ENCODE measurements around the gene MACROD2.

Gene MACROD2

DNA sequence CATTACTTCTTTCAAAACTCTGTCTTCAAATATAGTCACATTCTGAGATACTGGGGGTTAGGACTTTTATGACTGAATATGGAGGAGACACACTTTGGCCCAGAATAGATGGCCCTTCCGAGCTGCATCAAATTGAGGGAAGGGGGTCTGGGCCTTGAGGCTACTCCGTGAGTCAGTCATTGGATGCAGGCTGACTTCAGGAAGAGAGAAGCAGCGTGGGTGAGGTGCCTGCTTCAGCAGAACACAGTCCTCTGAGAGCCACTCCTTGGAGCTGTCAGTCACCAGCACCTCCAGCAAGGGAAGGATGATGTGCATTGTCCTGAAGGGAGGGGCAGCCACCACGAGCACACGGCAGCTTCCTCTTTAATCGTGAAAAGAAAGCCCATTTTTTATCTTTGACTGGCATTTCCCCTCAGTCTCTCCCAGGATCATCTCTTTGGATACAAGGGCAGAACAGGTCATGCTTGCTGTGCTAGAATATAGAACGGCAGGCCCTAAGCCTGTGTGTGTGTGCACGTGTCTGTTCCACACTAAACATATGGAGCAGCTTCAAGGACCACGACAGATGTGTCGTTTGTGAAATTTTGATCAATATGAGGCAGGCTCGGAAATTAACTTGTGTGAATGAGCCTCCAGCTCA lies 1856.4 kb downstream of the MACROD2 start:
- DNase-seq, result no peak

DNA sequence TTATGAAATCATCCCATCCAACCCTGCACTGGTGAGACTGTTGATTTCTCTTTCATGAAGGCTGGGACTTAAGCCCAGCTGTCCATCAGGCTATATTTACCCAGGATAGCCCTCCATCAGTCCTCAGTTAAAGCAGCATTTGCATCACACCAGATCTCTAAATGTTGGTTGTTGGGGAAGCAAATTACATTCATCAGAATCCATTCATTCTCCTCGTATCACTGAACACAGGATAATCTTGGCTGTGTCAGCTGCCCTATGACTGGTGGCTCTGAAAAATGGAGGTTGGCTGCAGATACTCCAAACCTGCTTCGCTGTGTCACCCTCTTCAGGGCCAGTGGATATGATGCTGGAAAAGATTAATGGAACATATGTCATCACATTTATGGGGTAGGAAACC lies 1859.6 kb downstream of the MACROD2 start:
- DNase-seq, result no peak

DNA sequence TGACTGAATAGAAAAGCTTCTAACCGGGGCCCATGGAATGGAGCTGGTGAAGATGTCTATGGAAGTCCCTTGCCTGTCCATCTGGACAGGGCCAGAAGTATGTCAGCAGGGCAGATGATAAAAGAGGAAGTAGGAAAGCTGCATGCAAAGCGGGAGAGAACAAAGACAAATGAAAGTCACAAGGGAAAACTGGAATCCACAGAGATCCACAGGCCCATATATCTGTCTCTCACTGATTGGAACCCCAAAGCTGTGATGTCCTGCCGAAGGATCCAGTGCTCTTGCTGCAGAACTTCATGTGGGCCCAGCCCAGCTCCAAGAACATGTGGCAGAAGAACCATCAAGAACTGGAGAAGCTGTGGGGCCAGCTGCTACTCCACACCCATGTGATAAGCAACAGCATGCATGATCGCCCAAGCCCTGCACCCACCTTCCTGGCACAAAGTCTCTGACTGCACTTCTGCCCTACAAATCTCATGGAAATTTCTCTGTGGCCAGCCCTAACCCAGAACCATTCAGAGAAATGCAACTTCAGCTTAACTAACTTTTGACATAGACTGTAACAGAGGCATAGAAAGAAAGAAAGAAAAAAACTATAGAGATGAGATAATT lies 1862.0 kb downstream of the MACROD2 start:
- DNase-seq, result no peak

DNA sequence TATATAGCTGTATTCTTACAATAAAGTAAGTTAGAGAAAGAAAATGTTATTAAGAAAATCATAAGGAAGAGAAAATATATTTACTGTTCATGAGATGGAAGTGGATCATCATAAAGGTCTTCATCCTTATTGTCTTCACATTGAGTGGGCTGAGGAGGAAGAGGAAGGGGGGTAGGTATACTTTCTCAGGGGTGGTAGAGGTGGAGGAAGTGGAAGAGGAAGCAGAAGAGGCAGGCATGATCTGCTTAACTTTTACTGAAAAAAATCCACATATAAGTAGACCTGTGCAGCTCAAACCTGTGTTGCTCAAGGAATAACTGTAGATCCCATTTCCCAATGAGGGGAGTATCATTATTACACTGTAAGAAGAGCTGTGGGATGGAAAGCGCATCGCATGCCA lies 1863.7 kb downstream of the MACROD2 start:
- DNase-seq, result no peak

DNA sequence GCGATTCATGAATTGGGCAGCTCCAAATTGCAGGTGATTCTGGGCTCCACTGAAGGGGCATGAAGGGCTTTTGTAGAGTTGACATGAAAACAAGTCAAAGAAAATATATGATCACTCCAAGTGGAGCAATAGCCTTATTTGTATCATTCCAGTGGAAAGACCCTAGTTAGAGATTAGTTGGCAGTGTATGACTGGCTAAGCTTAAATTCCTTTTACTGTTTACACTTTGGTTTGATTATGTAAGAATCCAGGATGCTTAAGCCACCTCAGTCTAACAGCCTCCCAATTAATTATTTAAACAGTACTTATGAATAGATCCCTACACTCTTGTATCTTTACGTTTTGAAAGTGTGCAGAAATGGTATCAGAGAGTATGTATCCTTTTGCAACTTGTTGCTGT lies 1865.5 kb downstream of the MACROD2 start:
- no peak for DNase-seq

DNA sequence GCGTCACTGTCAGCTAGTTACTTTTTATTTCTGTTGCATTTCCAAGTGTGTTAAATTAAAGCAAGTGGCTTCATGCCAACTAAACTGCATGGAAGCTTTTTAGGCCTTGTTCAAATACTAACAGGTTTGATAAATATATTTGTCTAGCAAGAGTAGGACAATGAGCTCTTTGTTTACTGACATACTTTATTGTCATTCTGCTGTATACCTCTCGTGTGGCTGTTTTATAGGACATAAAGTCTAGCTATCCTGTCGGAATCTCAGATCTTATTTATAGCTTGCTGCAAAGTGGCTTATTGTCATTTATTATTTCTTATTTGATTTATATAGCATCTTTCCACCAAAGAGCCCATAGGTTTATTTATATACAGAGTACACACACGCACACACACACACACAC lies 1866.9 kb downstream of the MACROD2 start:
- DNase-seq, result no peak

DNA sequence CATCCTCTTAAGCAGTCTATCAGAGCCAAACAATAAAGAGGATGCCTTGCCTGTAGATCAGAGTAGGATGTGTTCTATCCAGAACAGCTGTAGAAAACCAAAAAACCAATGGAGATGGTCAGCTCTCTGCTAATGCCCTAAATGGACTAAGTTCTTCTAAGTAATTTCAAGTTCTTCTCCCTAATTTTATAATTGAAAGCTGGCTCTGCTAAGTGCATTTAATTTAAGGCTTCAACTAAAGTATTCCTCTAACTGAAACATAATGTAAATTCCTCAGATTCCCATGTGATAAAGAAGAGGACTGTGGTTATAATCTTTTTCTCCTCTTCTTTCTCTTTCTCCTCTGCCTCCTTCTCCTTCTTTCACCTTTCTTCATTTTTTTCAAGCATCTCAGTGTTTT lies 1868.4 kb downstream of the MACROD2 start:
- no peak for DNase-seq

DNA sequence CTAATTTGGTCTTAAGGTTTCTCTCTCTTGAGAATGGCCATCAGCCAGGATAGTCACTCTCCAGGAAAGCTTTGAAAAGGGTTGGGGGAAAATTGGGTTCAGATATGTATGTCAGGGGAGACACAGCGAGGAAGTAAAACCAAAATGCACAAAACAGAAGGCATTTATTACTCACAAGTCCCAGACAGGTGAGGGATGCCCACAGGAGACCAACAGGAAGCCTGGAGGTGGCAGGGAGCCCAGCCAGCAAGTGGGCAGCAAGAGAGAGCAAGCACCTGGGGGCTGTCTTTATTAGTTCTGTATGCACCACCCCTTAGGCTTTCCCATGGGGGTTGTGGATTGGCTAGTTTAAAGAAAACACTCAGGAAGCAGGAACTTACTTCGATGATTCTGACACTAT lies 1870.2 kb downstream of the MACROD2 start:
- no peak for DNase-seq

DNA sequence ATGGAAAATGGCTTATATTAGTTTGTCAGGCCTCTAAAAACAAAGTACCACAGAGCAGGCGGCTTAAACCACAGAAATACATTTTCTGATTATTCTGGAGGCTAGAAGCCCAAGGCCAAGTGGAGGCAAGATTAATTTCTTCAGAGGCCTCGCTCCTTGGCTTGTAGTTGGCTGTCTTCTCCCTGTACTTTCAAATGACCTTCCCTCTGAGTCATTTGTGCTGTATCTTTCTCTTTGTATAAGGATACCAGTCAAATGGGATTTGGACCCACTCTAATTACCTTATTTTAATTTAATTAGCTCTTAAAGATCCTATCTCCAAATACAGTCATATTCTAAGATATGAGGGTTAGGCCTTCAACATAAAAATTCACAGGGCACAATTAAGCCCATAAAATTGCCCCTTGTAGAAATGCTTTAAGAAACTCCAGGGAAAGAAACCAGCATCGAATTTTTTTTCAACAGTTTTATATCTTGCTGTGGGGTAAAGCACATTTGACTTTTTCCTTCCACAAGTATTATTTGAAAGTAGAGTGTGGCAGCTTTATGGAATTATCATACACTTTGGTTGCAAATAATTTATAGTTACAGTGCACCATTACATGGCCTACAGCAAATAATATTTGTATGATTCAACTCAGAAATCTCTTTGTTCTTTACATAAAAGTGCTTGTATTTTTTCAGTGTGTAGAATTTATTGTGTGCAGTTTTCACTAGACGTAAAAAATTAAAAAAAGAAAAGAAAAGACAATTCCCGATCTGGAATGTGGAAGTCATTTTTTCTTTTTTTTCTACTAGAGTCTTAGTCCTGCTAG lies 1871.8 kb downstream of the MACROD2 start:
- DNase-seq, result no peak

DNA sequence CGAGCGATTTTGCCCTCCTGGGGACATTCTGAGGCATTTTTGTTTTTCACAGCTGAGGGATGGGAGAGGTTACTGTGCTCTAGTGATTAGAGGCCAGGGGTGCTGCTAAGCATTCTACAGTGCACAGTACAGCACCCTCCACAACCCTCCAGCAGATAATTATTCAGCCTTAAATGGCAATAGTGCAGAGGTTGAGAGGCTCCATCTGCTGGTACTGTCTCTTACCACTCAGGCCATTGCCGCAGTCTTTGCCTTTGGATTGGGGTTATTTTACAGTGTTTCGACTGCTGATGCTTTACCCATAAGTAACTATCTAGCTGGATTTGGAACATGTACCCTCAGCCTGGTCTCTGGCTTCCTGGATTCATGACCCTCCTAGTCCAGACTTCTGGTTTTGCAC lies 1872.6 kb downstream of the MACROD2 start:
- DNase-seq, result no peak

DNA sequence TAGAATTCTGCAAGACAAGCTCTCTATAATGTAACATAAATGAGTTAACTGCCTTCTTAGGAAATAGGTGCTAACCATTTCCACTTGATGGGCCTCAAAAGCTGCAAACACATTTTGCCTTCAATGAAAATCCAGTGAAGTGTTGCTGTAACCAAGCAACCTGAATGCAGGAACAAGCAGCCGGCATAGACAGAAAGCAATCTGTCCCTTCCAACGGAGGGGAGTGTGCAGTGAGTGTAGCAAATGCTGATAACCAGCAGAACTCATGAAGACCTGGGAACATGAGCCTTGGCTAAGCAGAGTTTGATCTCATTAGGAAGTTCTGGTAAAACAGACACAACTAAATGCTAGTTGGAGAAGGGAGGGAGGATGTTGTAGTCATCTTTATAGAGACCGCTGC lies 1880.1 kb downstream of the MACROD2 start:
- DNase-seq, result no peak

DNA sequence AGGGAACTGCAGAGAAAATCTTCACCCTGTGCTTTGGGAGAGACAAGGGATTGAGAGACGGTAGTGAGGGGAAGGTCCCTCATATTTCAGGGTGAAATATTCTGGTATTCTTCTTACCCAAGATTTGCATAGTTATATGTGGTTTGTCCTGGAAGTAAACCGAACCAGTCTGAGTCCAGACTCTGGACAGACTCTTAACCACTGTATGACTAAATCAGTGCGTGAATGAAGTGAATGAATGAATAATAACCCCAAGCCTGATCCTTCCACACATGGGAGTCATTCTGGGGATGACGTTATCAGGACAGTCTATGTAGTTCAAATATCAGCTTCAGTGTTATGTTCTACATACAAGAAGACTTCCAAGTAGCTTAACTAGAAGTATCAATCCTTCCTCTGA lies 1887.2 kb downstream of the MACROD2 start:
- peak; percentile 73 for DNase-seq

DNA sequence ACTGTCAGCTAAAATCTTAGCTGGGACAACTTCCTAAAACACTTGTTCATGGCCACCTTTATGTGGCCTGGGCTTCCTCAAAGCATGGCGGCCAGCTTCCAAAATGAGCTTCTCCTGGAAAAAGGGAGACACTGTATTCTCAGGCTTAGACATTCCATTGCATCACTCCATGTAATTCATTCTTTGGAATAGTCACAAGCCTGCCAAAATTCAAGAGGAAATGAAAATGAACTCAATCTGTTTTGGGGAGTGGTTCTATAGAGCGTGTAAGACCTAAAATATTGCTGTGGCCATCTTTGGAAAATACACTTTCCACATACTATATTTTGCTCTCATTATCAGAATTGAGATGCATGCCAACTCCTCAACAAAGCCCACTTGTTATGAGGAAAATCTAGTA lies 1890.9 kb downstream of the MACROD2 start:
- DNase-seq, result peak; percentile 25

DNA sequence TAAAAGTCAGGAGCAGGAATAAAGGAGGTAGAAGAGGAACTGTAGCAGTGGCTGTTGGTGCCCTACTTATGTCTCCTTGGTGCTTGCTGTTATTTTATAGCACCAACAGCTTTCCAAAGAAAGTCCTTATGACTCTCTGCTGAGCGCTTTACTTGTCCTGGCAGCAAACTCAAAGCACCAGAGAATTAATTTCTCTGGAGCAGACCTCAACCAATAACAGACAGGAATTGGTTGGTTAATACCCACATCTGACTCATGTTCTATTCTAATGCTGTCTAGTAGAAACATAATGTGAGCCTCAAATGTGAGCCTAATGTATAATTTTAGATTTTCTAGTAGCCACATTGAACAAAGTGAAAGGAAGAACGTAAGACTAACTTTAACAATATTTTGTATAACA lies 1892.1 kb downstream of the MACROD2 start:
- DNase-seq, result no peak

DNA sequence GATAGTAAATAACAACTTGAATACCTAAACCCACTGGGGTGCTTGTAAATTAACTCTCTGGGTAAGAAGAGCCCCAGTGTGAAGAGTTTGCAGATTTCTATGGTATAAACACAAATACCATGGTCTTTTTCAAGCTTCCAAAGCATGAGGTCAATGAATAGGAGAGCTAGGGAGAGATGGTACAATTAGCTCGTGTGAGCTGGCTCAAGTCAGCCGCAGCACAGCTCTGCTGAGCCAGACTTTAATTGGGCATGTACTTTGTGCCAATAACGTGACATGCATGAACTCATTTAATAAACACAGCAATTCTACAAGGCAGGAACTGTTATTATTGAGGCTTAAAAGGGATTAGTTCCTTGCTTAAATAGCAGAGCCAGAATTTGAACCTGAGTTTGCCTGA lies 1893.7 kb downstream of the MACROD2 start:
- no peak for DNase-seq

DNA sequence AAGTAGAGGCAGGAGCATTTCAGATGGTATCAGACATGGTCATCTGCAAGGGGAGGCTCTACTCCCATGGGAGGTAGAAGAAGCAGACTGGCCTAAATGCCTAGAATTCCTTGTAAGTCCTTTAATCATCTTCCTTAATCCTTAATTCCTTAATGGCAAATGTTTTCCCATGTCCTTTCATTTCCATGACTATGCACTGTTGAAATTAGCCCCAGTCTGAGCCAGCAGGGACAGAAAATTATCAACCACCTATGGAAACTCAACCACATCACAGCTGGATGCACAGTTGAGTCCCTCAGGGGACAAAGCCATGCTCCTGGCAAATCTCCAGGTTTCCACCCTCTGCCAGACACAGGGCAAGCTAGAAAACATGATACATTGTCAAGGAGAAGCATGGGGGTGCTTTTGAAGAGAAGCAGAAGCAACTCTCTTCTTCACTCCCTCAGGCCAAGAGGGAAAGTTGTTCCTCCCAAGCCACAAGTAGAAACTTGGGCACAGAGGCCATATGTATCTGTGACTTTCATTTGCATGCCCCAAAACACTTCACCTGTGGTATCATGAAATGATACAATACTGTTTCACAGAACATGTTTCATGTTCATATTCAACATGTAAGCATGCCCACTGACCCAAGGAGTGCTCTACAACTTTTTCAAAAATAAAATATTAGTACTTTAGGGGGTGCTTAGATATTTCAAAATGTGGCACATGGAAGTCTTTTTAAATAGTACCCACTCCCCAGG lies 1894.4 kb downstream of the MACROD2 start:
- no peak for DNase-seq

DNA sequence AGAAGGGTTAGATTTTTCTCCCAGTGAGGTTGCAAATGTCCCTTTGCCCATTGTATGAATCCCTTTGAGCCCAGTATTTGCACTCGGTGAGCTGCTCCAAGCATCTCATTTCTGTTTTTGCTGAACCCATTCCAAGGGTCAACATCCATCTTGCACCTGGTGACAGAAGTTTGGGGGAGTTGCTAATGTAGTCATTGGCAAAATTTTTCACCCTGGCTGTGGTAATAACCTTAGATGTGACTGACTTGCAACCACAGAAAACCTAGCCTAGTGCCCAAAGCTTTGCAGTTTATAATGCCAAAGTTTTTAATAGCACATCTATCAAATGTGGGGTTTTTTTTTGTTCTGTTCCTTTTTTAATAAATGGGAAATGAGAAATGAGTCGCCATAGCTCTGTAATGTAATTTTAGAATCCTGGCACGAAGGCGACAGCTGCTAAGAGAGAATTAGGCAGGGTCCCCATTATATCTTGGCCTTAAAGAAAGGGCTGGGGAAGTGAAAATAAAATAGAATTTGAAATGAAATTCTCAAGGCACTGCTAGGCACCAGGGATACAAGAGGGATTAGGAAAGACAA lies 1895.2 kb downstream of the MACROD2 start:
- DNase-seq, result no peak

DNA sequence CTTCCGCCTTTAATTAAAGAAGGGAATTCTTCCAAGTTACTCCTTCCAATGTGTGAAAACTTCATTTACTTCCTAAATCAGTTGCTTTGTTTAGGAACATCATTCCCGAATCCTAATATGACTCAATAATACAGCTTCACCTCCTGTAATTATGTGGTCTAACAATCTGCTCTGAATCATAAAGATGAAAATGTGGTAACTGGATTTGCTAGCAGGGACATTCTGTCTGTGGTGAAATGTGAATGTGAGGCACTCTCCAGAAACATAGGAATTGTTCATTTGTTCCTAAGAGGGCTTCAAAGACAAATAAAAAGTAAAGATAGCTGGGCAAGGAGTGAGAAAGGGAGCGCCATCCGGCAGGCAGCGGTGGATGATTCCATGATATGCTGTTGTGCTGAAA lies 1899.8 kb downstream of the MACROD2 start:
- peak; percentile 67 for DNase-seq

DNA sequence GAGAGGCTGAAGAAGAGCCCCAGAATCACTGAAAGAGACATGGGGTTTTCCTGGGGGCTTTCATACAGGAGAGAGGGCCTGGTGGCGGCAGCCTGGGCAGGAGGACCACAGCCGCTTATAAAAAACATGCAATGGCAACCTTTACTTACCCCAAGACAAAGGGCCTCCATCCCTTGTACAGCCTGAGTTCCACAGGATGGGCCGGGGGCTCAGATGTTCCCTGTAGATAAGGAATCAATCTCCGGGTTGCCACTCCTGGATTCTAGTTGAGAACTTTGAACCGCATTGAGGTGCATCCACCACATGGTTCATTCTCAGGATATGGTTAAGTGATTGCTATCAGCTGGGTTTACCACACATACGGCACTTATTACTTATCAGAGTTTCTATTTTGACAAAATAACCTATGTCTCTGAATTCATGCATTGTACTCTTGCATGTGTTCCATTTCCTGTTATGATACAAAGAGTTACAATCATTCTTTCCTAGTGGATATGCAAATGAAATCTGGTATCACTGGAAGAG lies 1900.3 kb downstream of the MACROD2 start:
- DNase-seq, result no peak

DNA sequence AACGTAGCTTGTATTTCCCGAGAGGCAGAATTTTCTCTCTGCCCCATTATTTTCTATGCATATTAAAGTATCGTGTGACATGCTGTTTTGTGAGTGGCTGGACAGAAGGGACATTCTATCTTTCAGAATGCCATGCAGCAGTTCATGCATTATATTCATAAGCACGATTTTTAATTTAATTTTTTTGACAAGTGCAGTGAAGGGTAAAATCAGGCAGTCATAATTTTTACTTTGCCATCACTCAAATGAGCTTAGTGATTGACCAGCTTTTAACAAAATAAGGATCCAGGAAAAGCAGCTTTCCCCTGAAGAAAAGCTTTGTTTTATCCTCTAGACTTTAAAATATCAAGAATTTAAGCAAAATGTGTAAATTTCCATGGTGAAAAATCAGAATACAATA lies 1904.7 kb downstream of the MACROD2 start:
- no peak for DNase-seq

DNA sequence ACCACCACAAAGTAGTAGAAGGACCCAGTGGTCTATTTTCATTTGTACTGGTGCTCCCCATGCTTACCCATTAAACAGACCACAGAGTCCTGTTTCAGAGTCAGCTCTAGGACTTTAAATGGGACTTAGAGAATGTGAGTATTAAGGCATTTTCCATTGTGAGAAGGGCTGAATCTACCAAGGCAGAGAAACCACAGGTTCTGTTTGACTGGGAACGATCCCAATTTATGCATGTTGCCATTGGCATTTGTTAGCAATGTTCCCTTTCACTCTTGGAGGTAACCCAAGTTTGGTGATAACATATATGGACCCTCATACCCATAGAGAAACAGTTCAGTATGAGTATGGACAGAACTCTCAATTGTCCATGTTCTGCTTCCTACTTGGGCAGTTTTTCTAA lies 1905.1 kb downstream of the MACROD2 start:
- DNase-seq, result peak; percentile 35

DNA sequence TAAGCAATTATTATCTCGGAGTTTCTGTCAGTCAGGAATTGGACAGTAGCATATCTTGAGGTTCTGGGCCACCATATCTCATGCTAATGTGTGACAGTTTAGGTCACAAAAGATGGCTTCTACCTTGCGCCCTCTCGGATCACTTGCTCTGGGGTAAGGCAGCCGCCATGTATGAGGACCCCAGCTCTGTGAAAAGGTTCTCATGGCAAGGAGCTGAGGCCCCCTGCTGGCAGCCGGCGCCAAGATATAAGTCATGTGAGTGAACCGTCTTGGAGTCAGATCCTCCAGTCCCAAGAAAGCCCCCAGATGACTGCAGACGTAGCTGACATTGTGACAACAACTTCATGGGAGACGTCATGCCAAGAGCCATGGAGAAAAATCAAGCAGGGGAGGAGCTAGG lies 1907.2 kb downstream of the MACROD2 start:
- DNase-seq, result no peak

DNA sequence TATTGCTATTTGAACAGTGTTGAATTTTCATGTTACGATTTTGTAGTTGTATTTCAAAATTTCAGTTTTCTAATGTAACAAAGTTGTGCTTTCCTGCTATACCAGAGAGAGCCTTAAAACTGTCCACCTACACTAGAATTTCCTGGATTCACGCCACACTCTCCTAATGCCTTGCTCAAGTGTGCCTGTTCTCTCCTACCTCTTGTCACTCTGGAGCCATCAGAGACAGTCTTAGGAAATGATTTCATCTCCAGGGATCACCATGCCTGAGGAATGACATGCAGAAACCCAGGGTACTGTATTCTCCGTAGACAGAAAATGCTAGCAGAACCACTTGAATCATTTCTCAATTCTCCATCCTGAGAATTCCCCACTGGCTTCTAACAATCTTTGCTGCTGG lies 1910.3 kb downstream of the MACROD2 start:
- DNase-seq, result no peak

Measured in fibroblast of skin of abdomen (primary cell).